ENCODE data around the gene SND1.
A peak's percentile ranks its signal among the peaks of the same experiment; 100 is the strongest.
"Not testable (repeated sequence)": the region's sequence is repeated elsewhere in the genome, so short reads cannot be mapped to it uniquely, and the experiment has no call there.

SND1 gene

DNA sequence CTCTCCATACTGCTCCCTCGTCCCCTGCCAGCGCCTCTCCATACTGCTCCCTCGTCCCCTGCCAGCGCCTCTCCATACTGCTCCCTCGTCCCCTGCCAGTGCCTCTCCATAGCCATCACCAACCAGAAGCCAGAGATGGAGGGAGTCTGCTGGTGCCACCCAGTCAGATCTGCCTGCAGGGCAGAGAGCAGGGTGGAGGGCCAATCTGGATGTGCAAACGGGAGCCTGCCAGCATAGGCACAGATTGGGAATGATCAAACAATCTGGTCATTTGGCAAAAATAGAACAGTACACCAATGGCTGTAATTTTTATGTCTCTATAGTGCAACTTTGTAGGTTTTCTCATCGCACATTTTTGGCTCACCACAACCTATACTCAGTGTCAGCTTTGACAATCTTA lies 456.1 kb downstream of the SND1 start:
- H3K27ac ChIP-seq (ENCODE audit: low read depth, low read length, poor library complexity, severe bottlenecking) = peak overlapping the region; percentile 87
- peak overlapping the region; percentile 58 for H3K4me2 ChIP-seq (ENCODE audit: low read length)
- H3K27me3 ChIP-seq (ENCODE audit: insufficient read depth, low read length) = no peaks in the 10 kb centered on the region; the same call in 1 of the 2 replicates

DNA sequence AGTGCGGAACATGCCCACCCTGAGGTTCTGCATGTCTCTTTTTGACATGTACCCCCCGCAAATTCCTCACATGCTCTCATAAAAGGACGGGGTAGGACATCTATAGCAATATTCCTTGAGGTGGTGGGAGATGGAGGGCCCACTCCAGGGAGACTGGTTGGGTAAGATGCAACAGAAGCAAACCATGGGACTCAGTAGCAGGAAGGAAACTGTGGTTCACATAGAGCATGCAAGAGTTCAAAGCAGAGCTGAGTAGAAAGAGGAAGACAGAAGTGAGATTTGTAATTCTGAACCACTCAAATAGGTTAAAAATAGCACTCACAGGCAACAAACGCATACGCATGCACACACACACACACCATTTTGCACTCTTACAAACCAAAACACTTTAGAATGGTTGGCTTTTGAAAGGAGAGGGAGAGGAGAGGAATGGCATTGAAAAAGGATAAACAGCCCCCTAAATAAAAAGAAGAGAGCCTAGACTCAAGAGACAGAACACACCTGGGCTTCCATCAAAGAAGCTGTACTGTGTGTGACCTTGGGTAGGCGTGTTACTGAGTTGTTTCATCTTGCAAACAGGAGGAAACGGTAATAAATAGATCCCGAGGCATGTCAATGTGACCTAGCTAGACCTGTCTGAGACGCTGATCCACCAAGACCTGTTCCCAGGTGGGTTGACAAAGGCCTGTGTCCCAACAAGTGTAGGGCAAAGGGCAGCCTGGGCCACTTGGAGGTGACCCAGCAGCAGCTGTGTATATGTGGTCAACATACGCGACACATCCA lies 456.8 kb downstream of the SND1 start:
- H3K9me2 ChIP-seq (ENCODE audit: low read depth, low read length) = no peaks in the 10 kb centered on the region
- no peaks in the 10 kb centered on the region for H3F3A ChIP-seq (ENCODE audit: insufficient read depth, low read length)
- H2AFZ ChIP-seq (ENCODE audit: low read length) = no peak overlapping the region
- peak overlapping the region; percentile 24 for H3K4me3 ChIP-seq (ENCODE audit: low read depth, low read length, poor library complexity, severe bottlenecking)
- no peaks in the 10 kb centered on the region for H3K9me3 ChIP-seq (ENCODE audit: low read length)
- peaks cover 69% of the 10 kb centered on the region for H3K4me1 ChIP-seq (ENCODE audit: insufficient read depth, low read length, severe bottlenecking)
- H4K20me1 ChIP-seq (ENCODE audit: insufficient read depth, low read length) = no peaks in the 10 kb centered on the region
- H3K9ac ChIP-seq (ENCODE audit: low read length) = peak overlapping the region; percentile 20; the same call in 1 of the 2 replicates
- TF ChIP-seq, protein P1, sequence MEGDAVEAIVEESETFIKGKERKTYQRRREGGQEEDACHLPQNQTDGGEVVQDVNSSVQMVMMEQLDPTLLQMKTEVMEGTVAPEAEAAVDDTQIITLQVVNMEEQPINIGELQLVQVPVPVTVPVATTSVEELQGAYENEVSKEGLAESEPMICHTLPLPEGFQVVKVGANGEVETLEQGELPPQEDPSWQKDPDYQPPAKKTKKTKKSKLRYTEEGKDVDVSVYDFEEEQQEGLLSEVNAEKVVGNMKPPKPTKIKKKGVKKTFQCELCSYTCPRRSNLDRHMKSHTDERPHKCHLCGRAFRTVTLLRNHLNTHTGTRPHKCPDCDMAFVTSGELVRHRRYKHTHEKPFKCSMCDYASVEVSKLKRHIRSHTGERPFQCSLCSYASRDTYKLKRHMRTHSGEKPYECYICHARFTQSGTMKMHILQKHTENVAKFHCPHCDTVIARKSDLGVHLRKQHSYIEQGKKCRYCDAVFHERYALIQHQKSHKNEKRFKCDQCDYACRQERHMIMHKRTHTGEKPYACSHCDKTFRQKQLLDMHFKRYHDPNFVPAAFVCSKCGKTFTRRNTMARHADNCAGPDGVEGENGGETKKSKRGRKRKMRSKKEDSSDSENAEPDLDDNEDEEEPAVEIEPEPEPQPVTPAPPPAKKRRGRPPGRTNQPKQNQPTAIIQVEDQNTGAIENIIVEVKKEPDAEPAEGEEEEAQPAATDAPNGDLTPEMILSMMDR (IDR thresholded peaks at IDR 0.05; ENCODE audit: low read length) = no peak
- TF ChIP-seq EZH2 (IDR thresholded peaks at IDR 0.05; ENCODE audit: borderline replicate concordance, low read length) = no peak
- peak overlapping the region; percentile 58 for H3K4me2 ChIP-seq (ENCODE audit: low read length)
- peak overlapping the region; percentile 87 for H3K27ac ChIP-seq (ENCODE audit: low read depth, low read length, poor library complexity, severe bottlenecking)
- no peaks in the 10 kb centered on the region for H3K79me2 ChIP-seq (ENCODE audit: insufficient read depth, low read length)
- no peaks in the 10 kb centered on the region for H3K36me3 ChIP-seq (ENCODE audit: insufficient read depth, low read length)
- H3K27me3 ChIP-seq (ENCODE audit: insufficient read depth, low read length) = no peaks in the 10 kb centered on the region; the same call in 1 of the 2 replicates

More for the DNA sequence above, 456.1 kb downstream of the SND1 start:
- H3K4me3 ChIP-seq (ENCODE audit: low read depth, low read length, poor library complexity, severe bottlenecking) = peak overlapping the region; percentile 9
- no peaks in the 10 kb centered on the region for H3F3A ChIP-seq (ENCODE audit: insufficient read depth, low read length)
- no peaks in the 10 kb centered on the region for H3K9me3 ChIP-seq (ENCODE audit: low read length)
- no peak overlapping the region for H2AFZ ChIP-seq (ENCODE audit: low read length)
- no peak overlapping the region; the same call in 1 of the 2 replicates for H3K9ac ChIP-seq (ENCODE audit: low read length)
- no peaks in the 10 kb centered on the region for H3K79me2 ChIP-seq (ENCODE audit: insufficient read depth, low read length)
- no peak for TF ChIP-seq EZH2 (IDR thresholded peaks at IDR 0.05; ENCODE audit: borderline replicate concordance, low read length)
- TF ChIP-seq, protein P1 (IDR thresholded peaks at IDR 0.05; ENCODE audit: low read length) = no peak
- H3K9me2 ChIP-seq (ENCODE audit: low read depth, low read length) = no peaks in the 10 kb centered on the region
- H4K20me1 ChIP-seq (ENCODE audit: insufficient read depth, low read length) = no peaks in the 10 kb centered on the region
- no peaks in the 10 kb centered on the region for H3K36me3 ChIP-seq (ENCODE audit: insufficient read depth, low read length)
- H3K4me1 ChIP-seq (ENCODE audit: insufficient read depth, low read length, severe bottlenecking) = peaks cover 76% of the 10 kb centered on the region

DNA sequence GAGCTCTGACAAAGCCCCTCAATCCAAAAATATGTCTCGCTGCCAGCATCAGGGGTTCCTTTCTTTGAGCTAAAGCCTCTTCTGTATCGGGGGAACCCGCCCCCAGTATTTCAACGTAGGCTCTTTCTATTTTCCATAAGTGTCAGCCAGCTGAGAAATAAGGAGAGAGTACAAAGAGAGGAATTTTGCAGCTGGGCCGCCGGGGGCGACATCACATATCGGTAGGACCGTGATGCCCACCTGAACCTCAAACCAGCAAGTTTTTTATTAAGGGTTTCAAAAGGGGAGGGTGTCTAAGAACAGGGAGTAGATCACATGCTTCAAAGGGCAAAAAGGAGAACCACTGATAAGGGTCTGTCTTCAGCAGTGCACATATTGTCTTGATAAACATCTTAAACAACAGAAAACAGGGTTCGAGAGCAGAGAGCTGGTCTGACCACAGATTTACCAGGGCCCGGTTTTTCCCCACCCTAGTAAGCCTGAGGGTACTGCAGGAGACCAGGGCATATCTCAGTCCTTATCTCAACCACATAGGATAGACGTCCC lies 457.5 kb downstream of the SND1 start:
- H4K20me1 ChIP-seq (ENCODE audit: insufficient read depth, low read length); H3F3A ChIP-seq (ENCODE audit: insufficient read depth, low read length); H3K27me3 ChIP-seq (ENCODE audit: insufficient read depth, low read length); H3K9me3 ChIP-seq (ENCODE audit: low read length); H3K79me2 ChIP-seq (ENCODE audit: insufficient read depth, low read length); H3K9me2 ChIP-seq (ENCODE audit: low read depth, low read length); H3K36me3 ChIP-seq (ENCODE audit: insufficient read depth, low read length); H2AFZ ChIP-seq (ENCODE audit: low read length): not testable (repeated sequence)
- H3K27ac ChIP-seq (ENCODE audit: low read depth, low read length, poor library complexity, severe bottlenecking) = peak overlapping the region; percentile 87
- H3K4me2 ChIP-seq (ENCODE audit: low read length) = peak overlapping the region; percentile 58
- peaks cover 64% of the 10 kb centered on the region for H3K4me1 ChIP-seq (ENCODE audit: insufficient read depth, low read length, severe bottlenecking)
- H3K4me3 ChIP-seq (ENCODE audit: low read depth, low read length, poor library complexity, severe bottlenecking) = peak overlapping the region; percentile 24
- H3K9ac ChIP-seq (ENCODE audit: low read length) = peak overlapping the region; percentile 20; the same call in 1 of the 2 replicates

All from OCI-LY1 (cell line).